KOPT-K1 (cell line): Measurements from ENCODE around the gene STIP1.

Experiments
- H3K27ac ChIP-seq: fragments of 200-600 bp; sonication (generic); 2 replicates; pipeline ENCODE4 v1.5.1; 2016; ENCODE audit warnings: antibody characterized with exemption, mild to moderate bottlenecking, low read depth, low read length; ENCODE audit not compliant: poor library complexity, severe bottlenecking
- H3K36me3 ChIP-seq: fragments of 200-600 bp; sonication (generic); 2 replicates; pipeline ENCODE4 v1.5.1; 2017; ENCODE audit warnings: antibody characterized with exemption, mild to moderate bottlenecking, low read length, moderate library complexity; ENCODE audit not compliant: insufficient read depth
- H3K9me3 ChIP-seq: fragments of 200-600 bp; sonication (generic); 2 replicates; pipeline ENCODE4 v1.5.1; 2017; ENCODE audit warnings: antibody characterized with exemption, low read length, mild to moderate bottlenecking; ENCODE audit not compliant: insufficient read depth, poor library complexity, severe bottlenecking

STIP1 gene

DNA sequence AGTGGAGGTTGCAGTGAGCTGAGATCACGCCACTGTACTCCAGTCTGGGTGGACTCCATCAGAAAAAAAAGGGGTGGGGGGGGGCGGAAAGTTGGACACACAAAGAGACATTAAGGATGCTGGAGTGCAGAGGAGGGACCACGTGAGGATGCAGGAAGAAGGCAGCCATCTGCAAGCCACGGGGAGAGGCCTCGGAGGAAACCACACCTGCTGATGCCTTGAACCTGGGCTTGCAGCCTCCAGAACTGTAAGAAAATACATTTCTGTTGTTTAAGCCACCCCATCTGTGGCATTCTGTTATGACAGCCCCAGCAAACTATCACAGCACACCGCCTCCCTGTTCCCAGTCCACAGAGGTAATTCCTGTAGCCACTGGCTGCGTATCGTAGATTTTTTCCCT lies 9.2 kb upstream of the STIP1 start:
- no peak overlapping the region for H3K27ac ChIP-seq
- no peaks in the 10 kb centered on the region for H3K9me3 ChIP-seq
- H3K36me3 ChIP-seq: no peaks in the 10 kb centered on the region

DNA sequence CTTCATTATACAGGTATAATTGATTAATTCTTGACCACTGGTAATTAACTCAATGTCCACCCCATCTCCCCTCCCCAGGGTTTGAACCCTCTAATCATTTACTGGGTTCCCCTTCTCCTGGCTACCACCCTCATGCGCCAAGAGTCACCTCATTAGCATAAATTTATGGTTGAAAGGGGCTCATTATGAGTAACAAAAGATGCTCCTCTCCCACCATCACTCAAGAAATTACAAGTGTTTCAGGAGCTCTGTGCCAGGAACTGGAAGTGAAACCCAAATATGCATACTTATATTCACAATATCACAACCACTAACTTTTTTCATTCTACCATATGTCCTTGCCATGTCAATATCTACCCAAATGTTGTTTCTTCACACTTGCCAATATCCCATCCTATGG lies 7.8 kb upstream of the STIP1 start:
- Histone ChIP-seq H3K27ac (no peak overlapping the region), H3K9me3 (no peaks in the 10 kb centered on the region), H3K36me3 (no peaks in the 10 kb centered on the region)

DNA sequence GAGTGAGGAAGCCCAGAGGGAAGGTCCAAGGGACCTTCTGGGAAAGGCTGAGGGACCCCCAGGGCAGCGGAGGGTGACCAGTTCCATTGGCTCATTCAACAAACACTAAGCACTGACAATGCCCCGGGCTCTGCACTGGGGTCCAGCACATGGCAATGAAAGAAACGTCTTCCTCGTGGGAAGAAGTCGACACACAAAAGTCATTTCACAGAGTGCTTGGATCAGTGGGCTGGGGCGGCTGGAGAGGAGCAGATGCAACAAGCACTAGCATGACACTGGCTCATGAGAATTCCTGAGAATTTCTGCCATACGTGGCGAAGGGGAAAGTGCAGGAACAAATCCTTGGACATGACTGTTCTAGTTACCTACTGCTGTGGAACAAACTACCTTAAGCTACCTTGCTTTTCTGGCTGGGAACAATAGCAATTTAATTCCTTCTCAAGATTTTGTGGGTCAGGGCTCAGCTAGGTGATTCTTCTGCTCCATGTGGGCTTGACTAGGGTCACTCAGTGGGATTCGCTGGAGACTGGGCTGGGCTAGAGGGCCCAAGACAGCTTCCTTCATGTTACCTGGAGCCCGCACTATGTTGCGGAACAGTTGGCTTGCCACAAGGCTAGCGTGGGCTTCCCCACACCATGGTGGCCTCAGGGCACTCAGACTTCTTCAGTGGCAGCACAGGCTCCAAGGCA lies 6.9 kb upstream of the STIP1 start:
- Histone ChIP-seq H3K9me3 (no peaks in the 10 kb centered on the region), H3K27ac (no peak overlapping the region), H3K36me3 (no peaks in the 10 kb centered on the region)

DNA sequence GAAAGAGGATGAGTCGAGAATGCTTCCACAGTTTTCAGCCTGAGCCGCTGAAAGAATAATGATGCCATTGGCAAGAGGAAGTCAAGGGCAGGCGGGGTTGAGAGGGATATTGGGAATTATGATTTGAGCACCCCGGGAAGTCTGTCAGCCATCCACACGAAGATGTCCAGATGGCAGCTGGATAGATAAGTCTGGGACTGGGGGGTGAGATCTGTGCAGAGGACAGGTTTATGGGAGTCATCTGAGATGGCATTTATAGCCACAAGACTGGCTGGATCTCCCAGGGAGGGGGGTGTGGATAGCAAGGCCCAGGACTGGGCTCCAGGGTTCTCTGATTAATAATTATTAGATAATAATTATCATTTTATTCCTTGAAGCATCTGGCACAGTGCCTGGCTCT lies 5.1 kb upstream of the STIP1 start:
- Histone ChIP-seq H3K27ac (no peak overlapping the region), H3K36me3 (no peaks in the 10 kb centered on the region), H3K9me3 (no peaks in the 10 kb centered on the region)

- no peaks in the 10 kb centered on the region for H3K36me3 ChIP-seq
- H3K9me3 ChIP-seq: no peaks in the 10 kb centered on the region
- no peak overlapping the region for H3K27ac ChIP-seq
Observed at GRCh38 chr11:64181506-64182411, 4.2 kb upstream of the STIP1 start.

DNA sequence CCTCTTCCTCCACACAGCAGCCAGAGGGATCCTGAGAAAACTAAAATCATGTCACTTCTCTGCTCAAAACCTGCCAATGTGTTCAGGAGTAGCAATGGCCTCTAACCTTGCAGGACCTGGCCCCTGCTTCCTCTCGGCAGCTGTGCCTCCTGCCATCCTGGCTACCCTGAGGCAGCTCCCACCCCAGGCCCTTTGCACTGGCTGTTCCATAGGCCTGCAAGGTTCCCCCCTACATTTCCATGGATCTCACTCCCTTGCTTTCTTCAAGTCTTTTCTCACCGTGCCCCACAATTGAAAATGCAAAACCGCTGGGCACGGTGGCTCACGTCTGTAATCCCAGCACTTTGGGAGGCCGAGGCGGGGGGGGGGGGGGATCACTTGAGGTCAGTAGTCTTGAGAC lies 2.1 kb upstream of the STIP1 start:
- no peak overlapping the region for H3K27ac ChIP-seq
- H3K9me3 ChIP-seq: no peaks in the 10 kb centered on the region
- peaks cover 11% of the 10 kb centered on the region for H3K36me3 ChIP-seq

DNA sequence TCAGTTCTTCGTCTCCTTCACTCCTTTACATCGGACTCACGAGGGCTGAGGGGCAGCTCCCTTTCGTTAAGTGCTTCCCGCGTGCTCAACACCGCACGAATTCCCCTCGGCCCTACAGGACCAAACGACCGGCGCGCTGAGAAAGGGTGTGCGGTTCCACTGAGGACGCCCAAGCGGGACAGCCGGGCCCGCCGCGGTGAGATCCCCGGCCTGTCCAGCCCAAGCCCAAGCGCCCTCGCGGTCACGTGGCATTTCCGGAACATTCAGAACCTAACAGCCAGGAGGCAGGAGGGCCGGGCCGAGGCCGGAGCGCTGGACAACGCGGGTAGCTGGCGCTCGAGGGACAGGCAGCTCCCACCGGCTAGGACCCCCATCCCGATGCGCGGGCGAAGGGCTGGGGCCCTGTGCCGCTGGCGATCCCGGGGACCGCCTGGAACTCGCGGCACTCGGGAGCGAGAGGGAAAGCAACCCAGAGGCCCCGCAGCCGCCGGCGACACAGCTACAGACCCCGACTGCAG lies 737 bp upstream of the STIP1 start:
- Histone ChIP-seq H3K27ac (peak overlapping the region; percentile 80), H3K9me3 (no peaks in the 10 kb centered on the region), H3K36me3 (peaks cover 22% of the 10 kb centered on the region)

DNA sequence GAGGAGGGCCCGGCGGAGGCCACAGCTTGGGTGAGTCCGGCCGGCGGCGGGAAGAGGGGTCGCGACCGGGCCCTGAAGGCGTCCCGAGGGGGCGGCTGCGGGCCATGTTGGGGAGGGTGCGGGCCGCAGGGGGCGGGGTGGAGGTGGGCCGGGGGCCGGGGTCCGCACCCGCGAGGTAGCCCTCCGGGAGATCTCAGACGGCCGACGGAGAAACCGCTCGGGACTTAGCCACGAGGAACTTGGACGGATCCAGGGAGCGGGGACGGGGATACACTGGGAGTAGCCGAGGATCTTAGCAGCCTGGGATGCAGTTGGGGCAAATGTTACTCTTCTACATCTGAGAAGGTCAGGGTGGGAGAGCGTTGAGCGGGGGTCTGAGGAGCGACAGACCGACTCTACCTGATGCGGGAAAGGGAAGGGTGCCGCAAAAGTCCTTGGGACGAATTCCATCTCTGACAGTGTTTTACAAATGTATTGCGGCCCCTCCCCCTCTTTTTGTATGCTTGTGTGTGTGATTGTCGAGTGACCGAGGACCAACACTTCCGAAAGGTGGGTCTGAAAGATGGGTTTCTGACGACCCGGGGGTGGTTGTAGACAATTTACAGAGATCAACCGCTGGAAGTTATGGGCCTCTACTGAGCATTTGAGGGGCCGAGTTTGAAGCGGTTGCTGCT lies 658 bp downstream of the STIP1 start:
- no peaks in the 10 kb centered on the region for H3K9me3 ChIP-seq
- peaks cover 36% of the 10 kb centered on the region for H3K36me3 ChIP-seq
- no peak overlapping the region for H3K27ac ChIP-seq

DNA sequence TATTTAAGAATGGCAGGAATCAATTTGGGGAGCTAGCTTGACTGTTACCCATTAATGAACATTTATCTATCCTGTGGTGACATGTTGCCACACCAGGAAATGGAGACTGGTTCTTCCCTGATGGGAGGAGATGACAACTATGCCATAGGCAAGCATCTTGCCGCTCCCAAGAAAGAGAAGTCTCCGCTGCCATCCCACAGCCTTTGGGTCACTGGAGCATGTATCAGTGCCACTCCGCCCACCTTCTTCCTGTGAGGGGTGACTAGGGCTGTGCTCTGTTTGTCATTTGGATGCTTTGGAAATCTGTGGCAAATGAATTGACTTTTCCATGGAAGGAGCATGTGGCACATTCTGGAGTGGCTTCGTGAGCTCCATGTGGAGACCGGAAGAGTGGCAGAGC lies 6.5 kb downstream of the STIP1 start:
- H3K36me3 ChIP-seq: peaks cover 94% of the 10 kb centered on the region
- H3K27ac ChIP-seq: no peak overlapping the region
- no peaks in the 10 kb centered on the region for H3K9me3 ChIP-seq

GRCh38 chr11:64196626-64197025 lies 10.7 kb downstream of the STIP1 start:
- H3K36me3 ChIP-seq: peaks cover 98% of the 10 kb centered on the region

GRCh38 chr11:64198511-64198910 lies 12.5 kb downstream of the STIP1 start:
- peaks cover 98% of the 10 kb centered on the region for H3K36me3 ChIP-seq

More at GRCh38 chr11:64196626-64197025, 10.7 kb downstream of the STIP1 start:
- Histone ChIP-seq H3K9me3 (no peaks in the 10 kb centered on the region), H3K27ac (no peak overlapping the region)

GRCh38 chr11:64201543-64201942 lies 15.6 kb downstream of the STIP1 start:
- no peak overlapping the region for H3K27ac ChIP-seq
- H3K9me3 ChIP-seq: no peaks in the 10 kb centered on the region
- peaks cover 93% of the 10 kb centered on the region for H3K36me3 ChIP-seq

More at GRCh38 chr11:64198511-64198910, 12.5 kb downstream of the STIP1 start:
- Histone ChIP-seq H3K9me3 (no peaks in the 10 kb centered on the region), H3K27ac (no peak overlapping the region)

DNA sequence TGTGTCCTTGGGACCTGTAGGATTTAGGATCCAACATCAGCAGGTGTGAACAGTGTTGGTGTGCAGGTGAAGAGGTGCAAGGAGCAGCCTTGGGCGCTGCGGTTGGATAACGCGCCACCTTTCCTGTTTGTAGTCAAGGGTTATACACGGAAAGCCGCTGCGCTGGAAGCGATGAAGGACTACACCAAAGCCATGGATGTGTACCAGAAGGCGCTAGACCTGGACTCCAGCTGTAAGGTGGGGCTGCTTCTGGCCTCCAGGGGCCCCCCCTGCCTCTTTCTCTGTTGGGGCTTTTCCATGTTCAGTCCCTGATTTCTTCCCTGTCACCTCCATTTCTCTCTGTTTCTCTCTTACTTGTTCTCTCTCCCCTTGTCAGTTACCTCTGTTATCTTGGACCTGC lies 17.0 kb downstream of the STIP1 start:
- Histone ChIP-seq H3K36me3 (peaks cover 79% of the 10 kb centered on the region), H3K27ac (no peak overlapping the region)

GRCh38 chr11:64203421-64204079 lies 17.6 kb downstream of the STIP1 start:
- H3K27ac ChIP-seq: no peak overlapping the region
- H3K9me3 ChIP-seq: no peaks in the 10 kb centered on the region
- H3K36me3 ChIP-seq: peaks cover 76% of the 10 kb centered on the region

More for the DNA sequence above, 17.0 kb downstream of the STIP1 start:
- H3K9me3 ChIP-seq: no peaks in the 10 kb centered on the region

GRCh38 chr11:64204080-64204440 lies 18.1 kb downstream of the STIP1 start:
- H3K9me3 ChIP-seq: no peaks in the 10 kb centered on the region
- H3K36me3 ChIP-seq: peaks cover 76% of the 10 kb centered on the region
- no peak overlapping the region for H3K27ac ChIP-seq
